NCI-H2196 treated with DMSO at 0.1 percent for 48 hours (cell line): ENCODE data around the gene ZNF625.

Experiments used
- DNase-seq: peaks from one replicate; lab custom pipeline; 2025; ENCODE audit not compliant: unreplicated experiment; lab: John Stamatoyannopoulos, UW

The ZNF625 gene

DNA sequence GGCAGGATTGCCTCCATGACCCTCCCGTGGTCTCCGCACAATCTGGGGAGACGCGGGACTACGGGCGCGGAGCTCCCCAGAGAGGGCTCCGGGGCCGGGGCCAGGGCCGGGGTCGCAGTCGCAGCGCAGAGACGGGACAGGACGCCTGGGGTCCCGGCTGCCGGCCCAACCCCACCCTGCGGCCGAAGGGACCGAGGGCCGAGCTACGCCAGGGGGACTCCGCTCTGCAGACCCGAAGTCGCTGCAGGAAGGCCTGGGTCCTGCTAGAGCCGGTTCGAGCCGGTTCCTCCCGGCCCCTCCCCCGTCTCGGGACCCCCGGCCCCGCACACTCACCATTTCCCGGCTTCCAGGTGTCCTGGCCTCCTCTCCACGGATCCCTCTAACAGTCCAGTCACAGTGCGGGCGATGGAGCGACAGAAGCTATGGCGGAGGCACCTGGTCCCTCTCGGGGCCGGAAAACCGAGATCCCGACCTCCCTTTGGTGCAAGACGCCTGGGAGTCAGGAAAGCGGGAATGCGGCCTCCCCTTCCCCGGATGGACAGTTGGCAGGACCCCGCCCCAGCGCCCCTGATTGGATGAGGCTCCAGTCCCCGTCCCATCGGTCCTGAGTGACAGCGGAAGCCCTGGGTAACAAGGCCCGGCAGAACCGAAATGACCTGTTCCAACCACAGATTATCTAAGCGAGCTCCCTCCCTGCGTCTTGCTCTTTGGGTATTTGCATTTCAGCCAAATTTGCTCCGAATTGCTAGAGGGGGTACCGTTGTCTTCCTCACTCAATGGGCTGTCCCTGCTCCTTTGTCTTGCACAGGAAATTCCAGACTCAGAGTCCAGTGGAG lies at the start of gene ZNF625:
TSS of gene ZNF625 (minus strand) at position 512 of the 836 bp plus-strand sequence. CDS start at position 336, 176 bp downstream.
- peak; percentile 77 for DNase-seq

DNA sequence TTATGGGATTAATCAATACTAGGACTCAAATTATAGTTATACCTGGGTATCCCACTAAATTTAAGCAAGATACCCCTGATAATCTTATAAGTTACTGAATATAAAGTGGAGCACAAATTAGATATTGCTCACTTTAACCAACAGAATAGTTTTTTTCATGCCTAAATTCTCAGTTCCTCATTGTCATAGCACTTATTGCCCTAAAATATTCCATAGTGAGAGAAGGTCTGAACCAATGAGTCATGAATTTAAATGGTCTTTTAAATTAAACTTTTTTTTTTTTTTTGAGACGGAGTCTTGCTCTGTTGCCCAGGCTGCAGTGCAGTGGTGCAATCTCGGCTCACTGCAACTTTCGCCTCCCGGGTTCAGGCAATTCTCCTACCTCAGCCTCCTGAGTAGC lies 48.8 kb upstream of the ZNF625 start:
- DNase-seq, result no peak

DNA sequence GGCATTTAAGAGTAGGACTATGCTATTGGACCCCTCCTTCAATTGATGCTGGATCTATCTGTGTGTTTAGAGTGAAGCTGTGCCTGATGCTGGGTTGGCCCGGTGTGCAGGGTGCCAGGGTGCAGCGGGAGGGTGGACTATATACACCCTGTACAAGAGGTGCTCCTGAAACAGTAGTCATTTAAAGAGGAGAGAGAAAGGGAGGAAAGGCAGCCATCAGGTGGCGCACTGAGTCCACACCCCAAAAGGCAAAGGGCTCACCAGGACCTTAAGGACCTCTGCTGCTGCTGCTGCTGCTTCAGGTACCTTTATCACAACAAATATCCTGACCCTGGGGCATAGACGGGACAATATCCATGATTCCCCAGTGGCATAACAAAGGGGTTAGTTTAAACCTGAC lies 45.7 kb upstream of the ZNF625 start:
- no peak for DNase-seq

DNA sequence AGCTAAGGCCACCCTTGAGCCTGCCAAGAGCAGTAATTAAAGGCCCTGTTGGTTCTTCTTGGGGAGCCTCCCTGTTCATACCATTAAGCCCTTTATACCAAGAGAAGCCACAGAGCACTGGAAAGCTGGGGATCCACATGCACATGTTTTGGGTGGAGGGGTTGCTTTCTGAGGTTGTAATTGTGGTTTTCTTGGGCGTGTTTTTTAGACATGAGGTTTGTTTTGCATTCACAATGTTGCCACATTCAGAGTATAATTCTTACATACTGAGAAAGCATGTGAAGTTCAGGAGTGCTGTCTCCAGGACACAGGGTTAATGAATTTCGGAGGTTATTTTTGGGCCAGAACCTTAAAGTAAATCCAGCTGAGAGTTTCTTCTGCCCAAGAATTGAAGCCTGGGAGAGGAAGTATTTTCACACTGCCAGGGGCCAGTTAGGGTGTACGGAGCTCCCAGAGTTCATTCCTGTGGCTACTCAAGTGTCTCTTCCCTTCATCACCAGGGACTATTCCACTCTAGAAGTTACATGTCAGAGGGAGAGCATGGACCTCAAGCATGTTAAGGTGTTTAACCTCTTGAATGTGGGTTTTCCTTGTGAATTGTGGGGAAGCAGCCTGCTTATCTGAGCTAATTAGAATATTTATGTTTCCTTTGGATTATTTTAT lies 43.4 kb upstream of the ZNF625 start:
- DNase-seq, result no peak

DNA sequence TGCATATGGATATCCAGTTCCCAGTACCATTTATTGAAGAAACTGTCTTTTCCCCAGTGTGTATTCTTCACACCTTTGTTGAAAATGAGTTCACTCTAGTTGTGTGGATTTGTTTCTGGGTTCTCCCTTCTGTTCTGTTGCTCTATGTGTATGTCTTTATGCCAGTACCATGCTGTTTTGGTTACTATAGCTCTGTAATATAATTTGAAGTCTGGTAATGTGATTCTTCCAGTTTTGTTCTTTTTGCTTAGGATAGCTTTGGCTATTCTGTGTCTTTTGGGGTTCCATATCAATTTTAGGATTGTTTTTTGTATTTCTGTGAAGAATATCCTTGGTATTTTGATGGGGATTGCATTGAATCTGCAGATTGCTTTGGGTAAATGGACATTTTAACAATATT lies 41.6 kb upstream of the ZNF625 start:
- no peak for DNase-seq

DNA sequence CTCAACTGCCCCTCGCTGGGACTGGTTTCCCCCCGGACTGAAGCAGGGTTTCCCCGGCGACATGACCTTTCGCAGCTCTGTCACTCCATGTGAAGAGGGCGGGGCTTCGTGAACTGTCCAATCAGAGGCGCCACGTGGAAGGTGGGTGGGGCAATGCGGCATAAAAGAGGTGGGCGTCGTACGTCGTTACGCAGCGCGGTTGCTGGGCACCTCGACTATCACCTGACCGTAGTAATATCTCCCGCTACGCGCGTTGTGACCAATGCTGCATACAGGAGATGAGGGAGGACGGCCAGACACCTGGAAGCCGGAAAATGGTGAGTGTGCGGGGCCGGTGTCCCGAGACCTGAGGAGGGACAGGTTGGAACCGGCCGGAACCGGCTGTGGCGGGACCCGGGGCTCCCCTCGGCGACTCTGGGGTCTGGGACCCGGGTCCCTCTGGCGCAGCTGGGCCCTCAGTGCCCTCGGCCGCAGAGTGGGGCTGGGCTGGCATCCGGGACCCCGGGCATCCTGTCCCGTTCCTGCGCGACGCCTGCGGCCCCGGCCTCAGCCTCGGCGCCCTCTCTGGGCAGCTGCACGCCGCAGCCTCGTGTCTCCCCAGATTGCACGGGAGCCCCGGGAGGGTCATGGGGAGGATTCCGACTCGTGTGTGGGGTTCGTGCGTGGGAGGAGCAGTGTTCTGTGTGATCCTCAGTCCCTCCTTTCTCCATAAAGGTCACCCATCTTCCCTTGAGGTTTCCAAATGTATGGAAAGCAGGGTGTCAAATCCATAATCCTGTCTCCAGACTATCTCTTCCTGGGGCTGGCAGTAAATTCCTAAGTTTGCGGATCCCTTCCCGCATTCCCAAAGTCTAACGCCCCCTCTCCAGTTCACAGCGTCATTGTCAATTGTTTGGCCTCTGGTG lies 38.5 kb upstream of the ZNF625 start:
- DNase-seq, result no peak

DNA sequence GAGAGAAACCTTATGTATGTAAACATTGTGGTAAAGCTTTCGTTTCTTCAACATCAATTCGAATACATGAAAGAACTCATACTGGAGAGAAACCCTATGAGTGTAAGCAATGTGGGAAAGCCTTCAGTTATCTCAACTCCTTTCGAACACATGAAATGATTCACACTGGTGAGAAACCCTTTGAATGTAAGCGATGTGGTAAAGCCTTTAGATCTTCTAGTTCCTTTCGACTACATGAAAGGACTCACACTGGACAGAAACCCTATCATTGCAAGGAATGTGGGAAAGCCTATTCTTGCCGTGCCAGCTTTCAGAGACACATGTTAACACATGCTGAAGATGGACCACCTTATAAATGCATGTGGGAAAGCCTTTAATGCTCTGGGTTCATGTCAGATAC lies 31.1 kb upstream of the ZNF625 start:
- DNase-seq, result no peak

DNA sequence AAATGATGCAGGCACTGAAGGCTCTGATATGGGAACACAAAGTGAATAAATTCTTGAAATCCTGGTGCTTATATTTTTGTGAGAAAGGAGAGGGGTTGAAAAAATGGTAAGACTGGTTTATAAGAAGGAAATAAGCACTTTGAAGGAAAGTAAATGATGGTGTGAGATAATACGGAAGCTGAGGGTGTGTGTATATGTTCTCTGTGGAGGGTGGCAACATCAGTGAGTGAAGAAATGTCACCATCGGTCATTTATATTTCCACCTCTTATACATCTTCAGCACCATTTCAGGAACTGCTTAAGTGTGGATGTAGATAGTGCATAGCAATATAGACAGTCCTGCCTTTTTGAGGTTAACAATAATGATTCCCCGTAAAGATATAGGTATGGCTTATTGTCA lies 23.8 kb upstream of the ZNF625 start:
- DNase-seq, result no peak

DNA sequence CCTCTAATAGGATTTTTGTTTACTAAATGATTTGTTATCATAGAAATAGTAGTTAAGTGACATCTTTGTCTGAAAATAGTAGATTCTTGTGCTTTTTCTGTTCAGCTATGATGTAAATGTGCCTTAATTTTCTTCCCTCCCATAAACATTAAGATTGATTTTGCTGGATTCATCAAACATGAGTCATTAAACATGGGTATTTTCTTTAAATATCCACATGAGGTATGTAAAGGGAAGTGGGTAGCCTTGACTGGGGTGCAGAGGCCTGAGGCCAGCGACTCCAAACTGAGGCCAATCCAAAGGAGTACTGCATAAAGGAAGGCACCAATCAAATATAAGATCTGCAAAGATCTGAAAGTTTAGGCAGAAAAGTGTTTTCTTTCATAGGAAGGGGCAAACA lies 10.1 kb upstream of the ZNF625 start:
- DNase-seq, result no peak

DNA sequence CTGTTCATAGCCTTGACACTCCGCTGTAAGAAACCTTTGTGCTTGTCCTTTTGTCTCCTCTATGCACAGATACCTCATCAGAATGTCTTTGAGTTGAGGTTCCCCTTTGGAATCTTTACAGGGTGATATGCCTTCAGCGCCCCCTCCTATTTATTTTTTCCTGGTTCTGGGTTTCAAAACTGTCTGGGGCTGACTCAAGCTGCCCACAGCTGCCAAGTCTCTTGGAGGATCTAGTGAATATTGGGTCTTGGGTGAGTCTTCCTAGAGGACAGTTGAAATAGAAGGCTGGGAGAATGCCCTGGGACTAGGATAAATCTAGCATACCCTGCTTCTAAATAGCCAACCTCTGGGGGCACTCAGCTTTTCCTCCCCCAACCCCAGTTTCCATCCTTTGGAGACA lies 7.3 kb upstream of the ZNF625 start:
- no peak for DNase-seq

DNA sequence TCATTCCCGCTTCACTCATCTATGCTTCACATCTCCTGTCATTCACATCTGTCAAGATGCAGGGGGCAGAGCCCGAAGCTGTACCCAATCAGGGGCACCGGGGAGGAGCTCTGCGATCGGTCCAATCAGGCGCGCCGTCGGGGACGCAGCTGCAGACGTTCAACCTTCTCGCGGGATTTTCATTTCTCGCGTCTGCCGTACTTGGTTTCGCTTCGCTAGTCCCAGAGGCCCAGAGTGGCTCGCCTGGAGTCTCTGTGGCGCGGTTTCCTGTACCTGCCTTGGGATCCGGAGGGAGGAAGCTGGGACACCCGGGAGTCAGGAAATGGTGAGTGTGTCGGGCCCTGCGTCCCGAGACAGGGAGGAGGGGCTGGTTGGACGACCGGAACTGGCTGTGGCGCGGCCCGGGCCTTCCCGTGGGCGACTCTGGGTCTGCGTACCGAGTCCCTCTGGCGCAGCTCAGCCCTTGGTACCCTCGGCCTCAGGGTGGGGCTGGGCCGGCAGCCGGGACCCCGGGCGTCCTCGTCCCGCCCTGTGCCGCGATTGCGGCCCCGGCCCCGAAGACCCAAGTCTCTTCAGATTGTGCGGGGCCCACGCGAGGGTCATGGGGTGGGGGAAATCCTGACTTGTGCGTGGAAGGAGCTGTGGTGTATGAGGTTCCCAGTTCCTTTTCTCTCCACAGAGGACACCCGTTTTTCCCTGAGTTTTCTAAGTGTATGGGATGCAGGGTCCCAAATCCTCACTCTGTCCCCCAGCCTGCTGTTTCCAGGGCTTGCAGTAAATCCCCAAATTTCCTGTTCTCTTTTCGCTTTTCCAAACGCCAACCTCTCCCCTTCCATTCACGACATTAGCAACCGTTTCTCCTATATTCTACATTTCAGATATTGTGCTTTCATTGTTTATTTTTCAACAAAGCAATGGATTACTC lies 6.6 kb upstream of the ZNF625 start, which contains the start of gene ZNF136:
TSS of gene ZNF136 (plus strand) at position 215 of the 925 bp plus-strand sequence. CDS start at position 323, 108 bp downstream.
- DNase-seq, result peak; percentile 92

DNA sequence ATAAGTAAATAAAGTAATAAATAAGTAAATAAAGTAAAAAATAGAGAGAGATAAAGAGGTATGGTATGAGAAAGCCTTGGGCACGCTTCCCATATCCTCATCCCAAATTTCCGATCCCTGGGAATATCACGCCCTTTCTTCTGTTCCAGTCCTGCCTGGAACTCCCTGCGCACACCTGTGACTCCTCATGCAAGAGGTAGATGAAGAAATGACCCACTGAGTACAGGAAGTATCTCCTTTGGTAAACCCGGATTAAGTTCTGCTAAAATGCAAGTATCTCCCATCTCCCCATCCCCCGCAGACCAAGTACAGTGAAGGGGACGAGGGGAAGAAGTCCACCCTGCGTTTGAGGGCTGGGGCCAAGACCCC lies 6.0 kb upstream of the ZNF625 start:
- no peak for DNase-seq

DNA sequence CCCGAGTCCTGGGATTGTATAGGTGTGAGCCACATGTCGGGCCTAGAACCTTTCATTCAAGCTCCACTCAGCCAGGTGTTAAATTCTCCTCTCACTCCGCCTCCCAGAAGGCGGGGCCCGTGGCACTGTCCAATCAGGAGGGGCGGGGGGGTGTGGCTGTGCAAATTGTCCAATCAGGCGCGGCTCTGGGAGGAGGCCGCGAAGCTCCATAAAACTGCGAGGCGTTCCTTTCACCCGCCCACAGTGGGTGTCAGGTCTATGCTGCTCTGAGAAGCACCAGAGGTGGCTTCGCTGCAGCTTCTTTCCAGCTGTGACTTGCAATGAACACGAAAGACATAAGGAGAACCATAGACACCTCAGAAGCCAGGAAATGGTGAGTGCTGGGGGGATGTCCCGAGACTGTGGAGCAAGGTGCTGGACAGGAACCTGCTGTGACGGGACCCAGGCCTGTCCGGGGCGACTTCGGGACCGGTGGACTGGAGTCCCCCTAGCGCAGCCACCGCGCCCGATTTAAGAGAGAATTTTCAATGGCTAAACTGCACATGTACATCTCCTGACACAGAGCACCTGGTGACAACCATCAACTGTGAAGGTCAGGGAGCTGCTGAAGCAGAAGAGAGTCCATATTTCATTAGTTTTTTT lies 3.4 kb upstream of the ZNF625 start:
- no peak for DNase-seq

DNA sequence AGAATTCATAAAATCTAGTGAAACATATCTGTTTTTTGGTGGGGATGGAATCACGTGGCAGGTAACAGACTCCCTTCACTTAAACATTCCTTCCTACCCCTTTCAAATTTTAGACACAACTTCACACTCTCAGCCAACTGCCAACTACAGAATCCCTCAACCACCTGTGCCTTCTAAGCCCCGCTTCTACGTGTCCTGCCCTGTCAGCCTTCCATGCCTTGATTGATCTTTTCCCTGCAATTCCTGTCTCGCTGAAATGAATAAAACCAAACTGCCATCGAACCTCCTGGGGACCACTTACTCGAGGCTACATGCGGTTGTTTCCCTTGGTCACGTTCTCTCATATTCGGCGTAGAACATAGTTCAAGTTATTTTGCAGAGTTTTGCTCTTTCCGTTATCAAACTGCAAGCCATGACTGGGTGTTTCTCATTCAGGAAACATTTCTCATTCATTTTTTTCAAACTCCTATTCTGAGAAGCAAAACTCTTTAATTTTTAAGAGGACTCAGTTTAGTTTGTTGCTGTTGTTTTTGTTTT lies 1.1 kb downstream of the ZNF625 start:
- DNase-seq, result no peak

DNA sequence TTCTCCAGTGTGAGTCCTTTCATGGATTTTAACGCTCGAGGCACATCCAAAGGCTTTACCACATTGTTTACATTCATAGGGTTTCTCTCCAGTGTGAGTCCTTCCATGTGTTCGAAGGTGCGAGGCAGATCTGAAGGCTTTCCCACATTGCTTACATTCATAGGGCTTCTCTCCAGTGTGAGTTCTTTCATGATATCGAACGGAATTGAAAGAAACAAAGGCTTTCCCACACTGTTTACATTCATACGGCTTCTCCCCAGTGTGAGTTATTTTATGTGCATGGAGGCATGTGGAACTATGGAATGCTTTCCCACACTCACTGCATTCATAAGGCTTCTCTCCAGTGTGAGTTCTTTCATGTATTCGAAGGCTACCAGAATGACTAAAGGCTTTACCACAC lies 11.2 kb downstream of the ZNF625 start:
- DNase-seq, result no peak

DNA sequence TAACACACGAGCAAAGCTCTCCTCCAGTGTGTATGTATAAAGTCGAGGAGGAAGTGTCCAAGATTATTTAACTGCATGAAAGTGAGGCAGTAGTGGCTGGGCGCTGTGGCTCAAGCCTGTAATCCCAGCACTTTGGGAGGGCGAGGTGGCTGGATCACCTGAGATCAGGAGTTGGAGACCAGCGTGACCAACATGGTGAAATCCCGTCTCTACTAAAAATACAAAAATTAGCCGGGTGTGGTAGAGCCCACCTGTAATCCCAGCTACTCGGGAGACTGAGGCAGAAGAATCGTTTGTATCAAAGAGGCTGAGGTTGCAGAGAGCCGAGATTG lies 15.2 kb downstream of the ZNF625 start:
- DNase-seq, result no peak

DNA sequence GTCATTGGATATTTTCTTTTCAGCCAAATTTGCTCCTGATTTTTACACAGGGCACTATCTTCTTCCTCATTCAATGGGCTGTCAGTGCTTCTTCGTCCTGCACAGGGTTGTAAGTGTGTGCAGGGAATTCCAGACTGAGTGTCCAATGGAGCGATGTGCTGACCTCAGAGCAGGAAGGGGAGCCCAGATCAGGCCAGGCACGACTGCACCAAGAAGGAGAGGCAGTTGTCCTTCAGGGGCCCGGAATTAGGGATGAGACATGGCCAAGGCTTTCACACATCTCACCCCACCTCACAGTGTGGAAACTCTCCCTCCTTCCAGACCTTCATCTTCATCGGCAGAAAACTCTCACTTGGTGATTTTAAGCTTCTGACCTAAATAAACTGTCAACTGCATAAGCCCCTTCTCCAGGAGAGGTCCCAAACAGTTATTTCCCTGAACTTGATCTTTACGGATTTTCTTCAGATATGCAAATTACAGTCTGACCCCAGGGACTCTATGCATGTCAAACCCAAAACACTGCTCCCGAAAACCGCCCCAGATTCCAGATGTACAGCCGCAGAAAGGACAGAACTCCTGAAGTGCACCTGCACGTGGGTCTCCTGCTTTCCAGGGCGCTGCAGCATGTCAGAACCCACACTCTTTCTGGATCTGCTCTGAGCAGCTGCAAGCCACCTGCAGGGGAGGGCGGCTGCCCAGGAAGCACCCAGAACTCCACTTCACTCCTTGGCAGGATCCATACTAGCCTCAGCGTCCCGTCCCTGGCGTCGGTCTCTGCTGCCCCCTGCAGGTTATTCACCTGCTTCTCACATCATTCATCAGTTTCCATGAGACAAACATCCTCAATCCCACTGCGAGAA lies 15.8 kb downstream of the ZNF625 start:
- DNase-seq, result peak; percentile 88

DNA sequence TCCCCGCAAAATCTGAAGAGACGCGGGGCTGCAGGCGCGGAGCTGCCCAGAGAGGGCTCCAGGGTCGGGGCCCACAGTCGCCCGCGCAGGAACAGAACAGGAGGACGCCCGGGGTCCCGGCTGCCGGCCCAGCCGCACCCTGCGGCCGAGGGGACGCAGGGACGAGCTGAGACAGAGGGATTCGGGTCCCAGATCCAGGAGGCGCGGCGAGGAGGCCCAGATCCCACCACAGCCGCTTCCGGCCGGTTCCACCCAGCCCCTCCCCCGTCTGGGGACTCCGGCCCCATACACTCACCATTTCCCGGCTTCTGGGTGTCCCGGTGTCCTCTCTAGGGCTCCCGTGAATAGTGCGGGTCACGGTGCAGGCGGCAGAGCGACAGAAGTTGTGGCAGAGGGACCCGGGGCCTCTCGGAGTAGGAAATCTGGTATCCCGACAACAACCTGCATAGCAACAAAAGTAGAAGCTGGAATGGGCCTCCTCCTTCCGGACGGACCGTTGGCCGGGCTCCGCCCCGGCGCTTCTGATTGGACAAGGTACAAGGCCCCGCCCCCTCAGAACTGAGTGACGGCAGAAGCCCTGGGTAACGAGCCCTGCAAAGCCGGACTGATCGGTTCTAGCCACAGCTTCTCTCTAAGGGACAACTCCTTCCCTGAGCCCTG lies 16.5 kb downstream of the ZNF625 start, which contains the start of gene ZNF20:
TSS of gene ZNF20 (minus strand) at position 466 of the 660 bp plus-strand sequence. CDS start at position 298, 168 bp downstream.
- DNase-seq, result peak; percentile 89
